Endothelial cell (in vitro differentiated cells): Measurements from ENCODE around the gene MTA1. TPM values are rescaled to one million over a fixed set of nuclear protein-coding genes. Genes with fewer than 3 reads are reported as not detected.

Experiments
- DNase-seq: peaks from one replicate; pipeline ENCODE4 v3.0.0; 2021; ENCODE audit warnings: low spot score
- H3K27ac Mint-ChIP-seq: one replicate; pipeline ENCODE4 v1.8.0; 2021; ENCODE audit warnings: mixed read lengths, inconsistent platforms; ENCODE audit not compliant: unreplicated experiment
- H3K27me3 Mint-ChIP-seq: one replicate; pipeline ENCODE4 v1.8.0; 2021; ENCODE audit warnings: mild to moderate bottlenecking, moderate library complexity, mixed read lengths, inconsistent platforms; ENCODE audit not compliant: unreplicated experiment
- H3K36me3 Mint-ChIP-seq: one replicate; pipeline ENCODE4 v1.8.0; 2021; ENCODE audit warnings: mild to moderate bottlenecking, low read depth, mixed read lengths, inconsistent platforms; ENCODE audit not compliant: unreplicated experiment
- H3K4me1 Mint-ChIP-seq: one replicate; pipeline ENCODE4 v1.8.0; 2021; ENCODE audit warnings: mild to moderate bottlenecking, mixed read lengths, inconsistent platforms; ENCODE audit not compliant: unreplicated experiment
- H3K4me3 Mint-ChIP-seq: one replicate; pipeline ENCODE4 v1.8.0; 2021; ENCODE audit warnings: mild to moderate bottlenecking, mixed read lengths, inconsistent platforms; ENCODE audit not compliant: unreplicated experiment
- H3K9me3 Mint-ChIP-seq: one replicate; pipeline ENCODE4 v1.8.0; 2021; ENCODE audit warnings: mixed read lengths, inconsistent platforms; ENCODE audit not compliant: unreplicated experiment
- CTCF ChIP-seq: fragments of 200-600 bp; sonication (generic); IDR thresholded peaks from one replicate; pipeline ENCODE4 v1.5.0; 2021; ENCODE audit warnings: antibody characterized with exemption; ENCODE audit not compliant: unreplicated experiment
- total RNA-seq: library from RNA; stranded (reverse); fragmentation: NEBNext Ultra II Directional; extraction: Animal tissue kit (Norgen Biotek cat#: 25700); gene quantifications from one replicate; pipeline ENCODE4 v1.2.1, GENCODE V29; 2021; ENCODE audit not compliant: unreplicated experiment

The MTA1 gene
- total RNA-seq, 1 donor from 2014 or later: 150 TPM

GRCh38 chr14:105450864-105451720 lies 31.5 kb downstream of the MTA1 start:
- H3K27ac Mint-ChIP-seq: no peak overlapping the region
- H3K4me3 Mint-ChIP-seq: no peak overlapping the region

GRCh38 chr14:105452963-105453362 lies 33.3 kb downstream of the MTA1 start:
- Mint-ChIP-seq H3K9me3 (no peaks in the 10 kb centered on the region), H3K27ac (no peak overlapping the region), H3K27me3 (peaks cover 12% of the 10 kb centered on the region), H3K4me3 (no peak overlapping the region), H3K36me3 (peaks cover 17% of the 10 kb centered on the region), H3K4me1 (no peaks in the 10 kb centered on the region)
- TF ChIP-seq CTCF: no peak
- no peak for DNase-seq

More at GRCh38 chr14:105450864-105451720, 31.5 kb downstream of the MTA1 start:
- Mint-ChIP-seq H3K36me3 (peaks cover 17% of the 10 kb centered on the region), H3K9me3 (no peaks in the 10 kb centered on the region), H3K27me3 (peaks cover 10% of the 10 kb centered on the region), H3K4me1 (no peaks in the 10 kb centered on the region)
- DNase-seq: no peak
- TF ChIP-seq CTCF: no peak

GRCh38 chr14:105453847-105454246 lies 34.2 kb downstream of the MTA1 start:
- no peak for TF ChIP-seq CTCF
- H3K27me3 Mint-ChIP-seq: peaks cover 8% of the 10 kb centered on the region
- no peak overlapping the region for H3K27ac Mint-ChIP-seq
- H3K4me1 Mint-ChIP-seq: no peaks in the 10 kb centered on the region
- H3K36me3 Mint-ChIP-seq: peaks cover 17% of the 10 kb centered on the region
- no peak overlapping the region for H3K4me3 Mint-ChIP-seq
- DNase-seq: no peak
- H3K9me3 Mint-ChIP-seq: no peaks in the 10 kb centered on the region

GRCh38 chr14:105455086-105455640 lies 35.5 kb downstream of the MTA1 start:
- peaks cover 8% of the 10 kb centered on the region for H3K27me3 Mint-ChIP-seq
- peaks cover 17% of the 10 kb centered on the region for H3K36me3 Mint-ChIP-seq
- no peak overlapping the region for H3K4me3 Mint-ChIP-seq
- no peaks in the 10 kb centered on the region for H3K9me3 Mint-ChIP-seq
- DNase-seq: no peak
- no peak overlapping the region for H3K27ac Mint-ChIP-seq
- H3K4me1 Mint-ChIP-seq: no peaks in the 10 kb centered on the region
- no peak for TF ChIP-seq CTCF
